ENCODE results near the gene FUBP3.

DNA sequence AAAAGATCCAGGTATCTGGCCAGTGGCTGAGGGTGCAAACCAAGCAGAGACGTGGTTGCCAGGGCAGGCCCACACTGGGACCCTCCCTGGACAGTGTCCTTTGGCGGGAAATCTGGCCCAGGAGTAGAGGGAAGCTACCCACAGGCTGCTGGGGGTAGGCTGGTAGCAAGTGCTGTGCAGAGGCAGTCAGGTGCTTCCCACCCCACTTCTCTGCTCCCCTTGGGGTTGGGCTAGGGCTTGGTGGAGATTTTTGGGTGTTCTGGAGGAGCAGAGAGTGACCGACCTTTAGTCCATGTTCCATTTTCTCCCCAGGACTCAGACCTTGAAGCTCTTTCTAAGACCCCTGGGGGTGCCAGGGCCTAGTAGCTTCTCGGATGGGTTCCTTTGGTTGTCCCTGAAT, 90.6 kb downstream of the FUBP3 start:
- TF ChIP-seq, protein P1, sequence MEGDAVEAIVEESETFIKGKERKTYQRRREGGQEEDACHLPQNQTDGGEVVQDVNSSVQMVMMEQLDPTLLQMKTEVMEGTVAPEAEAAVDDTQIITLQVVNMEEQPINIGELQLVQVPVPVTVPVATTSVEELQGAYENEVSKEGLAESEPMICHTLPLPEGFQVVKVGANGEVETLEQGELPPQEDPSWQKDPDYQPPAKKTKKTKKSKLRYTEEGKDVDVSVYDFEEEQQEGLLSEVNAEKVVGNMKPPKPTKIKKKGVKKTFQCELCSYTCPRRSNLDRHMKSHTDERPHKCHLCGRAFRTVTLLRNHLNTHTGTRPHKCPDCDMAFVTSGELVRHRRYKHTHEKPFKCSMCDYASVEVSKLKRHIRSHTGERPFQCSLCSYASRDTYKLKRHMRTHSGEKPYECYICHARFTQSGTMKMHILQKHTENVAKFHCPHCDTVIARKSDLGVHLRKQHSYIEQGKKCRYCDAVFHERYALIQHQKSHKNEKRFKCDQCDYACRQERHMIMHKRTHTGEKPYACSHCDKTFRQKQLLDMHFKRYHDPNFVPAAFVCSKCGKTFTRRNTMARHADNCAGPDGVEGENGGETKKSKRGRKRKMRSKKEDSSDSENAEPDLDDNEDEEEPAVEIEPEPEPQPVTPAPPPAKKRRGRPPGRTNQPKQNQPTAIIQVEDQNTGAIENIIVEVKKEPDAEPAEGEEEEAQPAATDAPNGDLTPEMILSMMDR (IDR thresholded peaks at IDR 0.05): no peak
- no peak for TF ChIP-seq POLR2A (IDR thresholded peaks at IDR 0.05)

Measured in upper lobe of left lung (tissue), 4 donors.